ENCODE data around the gene NEDD9. TPM values are rescaled to one million over a fixed set of nuclear protein-coding genes. Genes with fewer than 3 reads are reported as not detected.

The NEDD9 gene
- total and polyA plus RNA-seq, 10 of the 15 experiments (the other 5 are each of a cell fraction or from before 2014, with no cell fraction given): 4.9 to 92.6 (median 14.6) TPM

DNA sequence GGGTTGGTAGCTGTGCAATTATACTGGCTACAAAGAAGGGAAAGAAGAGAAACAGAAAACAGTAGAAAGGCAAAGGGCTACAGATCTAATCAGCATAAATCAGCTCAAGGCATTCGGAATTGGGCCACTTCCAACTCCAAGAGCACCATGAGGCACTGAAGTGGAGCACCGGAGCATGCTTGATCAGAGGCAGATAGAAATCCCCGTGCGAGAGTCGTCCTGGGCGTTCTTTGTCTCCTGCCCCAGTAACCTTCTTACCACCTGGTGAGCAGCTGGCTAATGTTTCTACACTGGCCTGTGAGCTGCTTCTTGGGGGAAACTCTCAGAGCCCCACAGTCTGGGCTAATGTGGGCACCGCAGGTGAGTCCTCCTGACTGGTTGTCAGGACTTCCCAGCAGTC lies 16.7 kb downstream of the NEDD9 start:
- no peak for ATAC-seq
- H3K4me2 ChIP-seq (ENCODE audit: control insufficient read depth, insufficient read depth): no peak overlapping the region
- H3K9ac ChIP-seq (ENCODE audit: control insufficient read depth, insufficient read depth, low read length): no peak overlapping the region
- H3K4me3 ChIP-seq: no peak overlapping the region
- H4K20me1 ChIP-seq (ENCODE audit: control insufficient read depth, insufficient read depth): no peaks in the 10 kb centered on the region
- H3K9me3 ChIP-seq (replicated peaks; ENCODE audit: control insufficient read depth, insufficient read depth, low read length): no peaks in the 10 kb centered on the region
- in situ Hi-C loops (cut with MboI) (no loop called here), intact Hi-C loops (cut with micrococcal nuclease; ENCODE audit: unreplicated experiment) (no loop called here)
- TF ChIP-seq, protein P1, sequence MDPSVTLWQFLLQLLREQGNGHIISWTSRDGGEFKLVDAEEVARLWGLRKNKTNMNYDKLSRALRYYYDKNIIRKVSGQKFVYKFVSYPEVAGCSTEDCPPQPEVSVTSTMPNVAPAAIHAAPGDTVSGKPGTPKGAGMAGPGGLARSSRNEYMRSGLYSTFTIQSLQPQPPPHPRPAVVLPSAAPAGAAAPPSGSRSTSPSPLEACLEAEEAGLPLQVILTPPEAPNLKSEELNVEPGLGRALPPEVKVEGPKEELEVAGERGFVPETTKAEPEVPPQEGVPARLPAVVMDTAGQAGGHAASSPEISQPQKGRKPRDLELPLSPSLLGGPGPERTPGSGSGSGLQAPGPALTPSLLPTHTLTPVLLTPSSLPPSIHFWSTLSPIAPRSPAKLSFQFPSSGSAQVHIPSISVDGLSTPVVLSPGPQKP (IDR thresholded peaks at IDR 0.05; ENCODE audit: low read depth, low read length): no peak
- TF ChIP-seq, protein P2, sequence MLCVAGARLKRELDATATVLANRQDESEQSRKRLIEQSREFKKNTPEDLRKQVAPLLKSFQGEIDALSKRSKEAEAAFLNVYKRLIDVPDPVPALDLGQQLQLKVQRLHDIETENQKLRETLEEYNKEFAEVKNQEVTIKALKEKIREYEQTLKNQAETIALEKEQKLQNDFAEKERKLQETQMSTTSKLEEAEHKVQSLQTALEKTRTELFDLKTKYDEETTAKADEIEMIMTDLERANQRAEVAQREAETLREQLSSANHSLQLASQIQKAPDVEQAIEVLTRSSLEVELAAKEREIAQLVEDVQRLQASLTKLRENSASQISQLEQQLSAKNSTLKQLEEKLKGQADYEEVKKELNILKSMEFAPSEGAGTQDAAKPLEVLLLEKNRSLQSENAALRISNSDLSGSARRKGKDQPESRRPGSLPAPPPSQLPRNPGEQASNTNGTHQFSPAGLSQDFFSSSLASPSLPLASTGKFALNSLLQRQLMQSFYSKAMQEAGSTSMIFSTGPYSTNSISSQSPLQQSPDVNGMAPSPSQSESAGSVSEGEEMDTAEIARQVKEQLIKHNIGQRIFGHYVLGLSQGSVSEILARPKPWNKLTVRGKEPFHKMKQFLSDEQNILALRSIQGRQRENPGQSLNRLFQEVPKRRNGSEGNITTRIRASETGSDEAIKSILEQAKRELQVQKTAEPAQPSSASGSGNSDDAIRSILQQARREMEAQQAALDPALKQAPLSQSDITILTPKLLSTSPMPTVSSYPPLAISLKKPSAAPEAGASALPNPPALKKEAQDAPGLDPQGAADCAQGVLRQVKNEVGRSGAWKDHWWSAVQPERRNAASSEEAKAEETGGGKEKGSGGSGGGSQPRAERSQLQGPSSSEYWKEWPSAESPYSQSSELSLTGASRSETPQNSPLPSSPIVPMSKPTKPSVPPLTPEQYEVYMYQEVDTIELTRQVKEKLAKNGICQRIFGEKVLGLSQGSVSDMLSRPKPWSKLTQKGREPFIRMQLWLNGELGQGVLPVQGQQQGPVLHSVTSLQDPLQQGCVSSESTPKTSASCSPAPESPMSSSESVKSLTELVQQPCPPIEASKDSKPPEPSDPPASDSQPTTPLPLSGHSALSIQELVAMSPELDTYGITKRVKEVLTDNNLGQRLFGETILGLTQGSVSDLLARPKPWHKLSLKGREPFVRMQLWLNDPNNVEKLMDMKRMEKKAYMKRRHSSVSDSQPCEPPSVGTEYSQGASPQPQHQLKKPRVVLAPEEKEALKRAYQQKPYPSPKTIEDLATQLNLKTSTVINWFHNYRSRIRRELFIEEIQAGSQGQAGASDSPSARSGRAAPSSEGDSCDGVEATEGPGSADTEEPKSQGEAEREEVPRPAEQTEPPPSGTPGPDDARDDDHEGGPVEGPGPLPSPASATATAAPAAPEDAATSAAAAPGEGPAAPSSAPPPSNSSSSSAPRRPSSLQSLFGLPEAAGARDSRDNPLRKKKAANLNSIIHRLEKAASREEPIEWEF (IDR thresholded peaks at IDR 0.05; ENCODE audit: insufficient replicate concordance, low read depth, low read length): no peak
- TF ChIP-seq SUPT20H (IDR thresholded peaks at IDR 0.05; ENCODE audit: borderline replicate concordance, control insufficient read depth, low read depth, low read length): no peak
- BruUV-seq (replicated peaks): no TSS peak
- ChIA-PET POLR2A (interaction anchor here (0.7 to 1.2 kb wide), 3 partner anchors 9 to 20 kb away, joined by 3 to 4 read pairs (median 3); no protein-coding TSS in a partner anchor), SMC1A (ENCODE audit: uncharacterized antibody, unreplicated experiment) (interaction anchor here (0.7 to 6.6 kb wide), 9 partner anchors 9 to 276 kb away, joined by 3 to 62 read pairs (median 6); partner anchors contain the start of gene NEDD9), RAD21 (ENCODE audit: unreplicated experiment) (interaction anchor here (0.9 to 1.2 kb wide), 4 partner anchors 16 to 283 kb away, joined by 3 to 5 read pairs (median 4); partner anchors contain the start of gene NEDD9), CTCF (interaction anchor here (1.0 to 1.4 kb wide), 2 partner anchors 280 to 281 kb away, joined by 3 to 4 read pairs; no protein-coding TSS in a partner anchor)
- FAIRE-seq: no peak
- no peak for DNase-seq (ENCODE audit: low read depth, low spot score)
- H3K4me1 ChIP-seq (ENCODE audit: control insufficient read depth, insufficient read depth, low read length): no peaks in the 10 kb centered on the region; the same call in 1 of the 2 replicates
- H3K27me3 ChIP-seq (replicated peaks in 1 of 2; ENCODE audit: control insufficient read depth in 2 of 2, insufficient read depth in 2 of 2, low read length in 1 of 2): no peaks in the 10 kb centered on the region
- H3K27ac ChIP-seq (ENCODE audit: control insufficient read depth, insufficient read depth): no peak overlapping the region
- peaks cover 17% of the 10 kb centered on the region for H3K79me2 ChIP-seq (ENCODE audit: control insufficient read depth, insufficient read depth, low read length)
- no peak overlapping the region for H2AFZ ChIP-seq (ENCODE audit: control insufficient read depth, low read depth, low read length)
- 91% methylated on average over 7 of the region's 7 CpGs for WGBS (ENCODE audit: insufficient coverage, insufficient replicate concordance, low lambda C conversion rate, missing lambda C conversion rate)
- H3K36me3 ChIP-seq (ENCODE audit: control insufficient read depth in 2 of 2, insufficient read depth in 2 of 2, low read length in 1 of 2): peaks cover 8 to 15% of the 10 kb centered on the region in 2 experiments; a peak in 3 of 4 replicates

All from GM12878 (cell line).